SK-N-SH (cell line): ENCODE measurements around the gene NFX1. TPM values are rescaled to one million over a fixed set of nuclear protein-coding genes. Genes with fewer than 3 reads are reported as not detected.

Experiments
- CTCF ChIA-PET: fragments of 300-600, 350-600 bp; formaldehyde crosslinking; extraction: SDS; loops from one replicate; lab custom pipeline; 2021; lab: Yijun Ruan, JAX
- POLR2A ChIA-PET: fragments of 350-600 bp; sonication (Branson Sonifier 250); formaldehyde crosslinking; extraction: SDS; loops from one replicate; lab custom pipeline; 2020; ENCODE audit warnings: antibody characterized with exemption, inconsistent platforms; lab: Yijun Ruan, JAX
- DNase-seq: peaks from one replicate; pipeline ENCODE4 v3.0.0; 2012
- H2AFZ ChIP-seq: fragments of 200-600 bp; sonication (generic); 2 replicates; pipeline ENCODE4 v1.8.1; 2016; ENCODE audit warnings: antibody characterized with exemption, mild to moderate bottlenecking, low read depth
- H3F3A ChIP-seq: fragments of 200-600 bp; sonication (generic); replicated peaks from 2 replicates; pipeline ENCODE3; 2016; ENCODE audit warnings: antibody characterized with exemption, mild to moderate bottlenecking; ENCODE audit not compliant: insufficient read depth
- H3K27ac ChIP-seq, 2 experiments: fragments of 200-500 bp in 1 of 2; fragments of 200-600 bp in 1 of 2; sonication (Bioruptor generic) in 1 of 2; sonication (generic), shearing (Covaris generic) in 1 of 2; 2 replicates each; pipeline versions ENCODE4 v1.5.1 to v1.6.1; 2014 to 2016; ENCODE audit warnings: low read depth in 2 of 2, inconsistent platforms in 1 of 2, low read length in 1 of 2, mild to moderate bottlenecking in 1 of 2, mixed read lengths in 1 of 2
- H3K27me3 ChIP-seq: fragments of 200-600 bp; sonication (generic), shearing (Covaris generic); 2 replicates; pipeline ENCODE4 v1.6.1; 2016; ENCODE audit warnings: mixed run types; ENCODE audit not compliant: insufficient read depth
- H3K36me3 ChIP-seq, 2 experiments: fragments of 200-500 bp in 1 of 2; fragments of 200-600 bp in 1 of 2; sonication (Bioruptor generic) in 1 of 2; sonication (generic) in 1 of 2; replicated peaks in 1 of 2; 2 replicates each; pipeline versions ENCODE3 to v1.5.1; 2014 to 2016; ENCODE audit warnings: low read length in 1 of 2, mild to moderate bottlenecking in 1 of 2; ENCODE audit not compliant: insufficient read depth in 2 of 2, control insufficient read depth in 1 of 2
- H3K4me1 ChIP-seq, 2 experiments: fragments of 200-500 bp in 1 of 2; fragments of 200-600 bp in 1 of 2; sonication (Bioruptor generic) in 1 of 2; sonication (generic), shearing (Covaris generic) in 1 of 2; 2 replicates each; pipeline versions ENCODE4 v1.5.1 to v1.6.1; 2014 to 2016; ENCODE audit warnings: low read depth in 1 of 2, low read length in 1 of 2, mixed run types in 1 of 2; ENCODE audit not compliant: insufficient read depth in 2 of 2, control insufficient read depth in 1 of 2
- H3K4me2 ChIP-seq: fragments of 200-600 bp; sonication (generic), shearing (Covaris generic); 2 replicates; pipeline ENCODE4 v1.6.1; 2017; ENCODE audit warnings: mixed run types
- H3K4me3 ChIP-seq, 2 experiments: fragments of 200-500 bp in 1 of 2; fragments of 200-600 bp in 1 of 2; sonication (Bioruptor generic) in 1 of 2; sonication (generic), shearing (Covaris generic) in 1 of 2; 2 replicates each; pipeline versions ENCODE4 v1.5.1 to v1.8.1; 2014 to 2016; ENCODE audit warnings: low read depth in 2 of 2, inconsistent platforms in 1 of 2, low read length in 1 of 2, mild to moderate bottlenecking in 1 of 2, mixed read lengths in 1 of 2, moderate library complexity in 1 of 2
- H3K79me2 ChIP-seq: fragments of 200-600 bp; sonication (generic); 2 replicates; pipeline ENCODE4 v1.8.1; 2017; ENCODE audit warnings: mild to moderate bottlenecking; ENCODE audit not compliant: insufficient read depth
- H3K9ac ChIP-seq: fragments of 200-600 bp; sonication (generic); 2 replicates; pipeline ENCODE4 v1.6.1; 2017; ENCODE audit warnings: mixed run types
- H3K9me2 ChIP-seq: fragments of 200-600 bp; sonication (generic); 2 replicates; pipeline ENCODE4 v1.6.1; 2017; ENCODE audit warnings: mixed run types
- H3K9me3 ChIP-seq: fragments of 200-600 bp; sonication (generic); 2 replicates; pipeline ENCODE4 v1.6.1; 2017; ENCODE audit warnings: mixed run types, mild to moderate bottlenecking, moderate library complexity
- H4K20me1 ChIP-seq: fragments of 200-600 bp; sonication (generic); 2 replicates; pipeline ENCODE4 v1.6.1; 2017; ENCODE audit warnings: mild to moderate bottlenecking, mixed run types; ENCODE audit not compliant: insufficient read depth
- EP300 ChIP-seq, 2 experiments: IDR thresholded peaks; 2 replicates each; pipeline versions ENCODE4 v1.4.0 to v1.6.1; 2012; ENCODE audit warnings: borderline replicate concordance in 1 of 2, low read depth in 1 of 2, low read length in 1 of 2
- EZH2phosphoT487 ChIP-seq: fragments of 200-600 bp; sonication (generic); IDR thresholded peaks from 2 replicates; pipeline ENCODE4 v1.6.1; 2017; ENCODE audit warnings: low read depth, mixed run types, mild to moderate bottlenecking, antibody characterized with exemption, moderate library complexity, borderline replicate concordance
- GATA2 ChIP-seq: sonication (generic); formaldehyde crosslinking; IDR thresholded peaks from 2 replicates; pipeline ENCODE4 v1.5.0; 2020; ENCODE audit warnings: mild to moderate bottlenecking, missing genetic modification reagents
- IRF3 ChIP-seq: fragments of 150-350 bp; IDR thresholded peaks from 2 replicates; pipeline ENCODE4 v1.6.1; 2016; ENCODE audit warnings: mild to moderate bottlenecking, low read depth, low read length
- JUND ChIP-seq: IDR thresholded peaks from 2 replicates; pipeline ENCODE4 v1.4.0; 2012
- MXI1 ChIP-seq: IDR thresholded peaks from 2 replicates; pipeline ENCODE4 v1.6.1; 2012; ENCODE audit warnings: mild to moderate bottlenecking, low read depth, low read length, improper control_type of control experiment
- NFIC ChIP-seq: IDR thresholded peaks from 2 replicates; pipeline ENCODE4 v1.4.0; 2012; ENCODE audit warnings: borderline replicate concordance
- POLR2AphosphoS5 ChIP-seq: IDR thresholded peaks from 2 replicates; pipeline ENCODE4 v1.6.1; 2012; ENCODE audit warnings: low read depth, low read length
- RCOR1 ChIP-seq: fragments of 150-350 bp; IDR thresholded peaks from 2 replicates; pipeline ENCODE4 v1.6.1; 2017; ENCODE audit warnings: antibody characterized with exemption, low read length
- REST ChIP-seq: IDR thresholded peaks from 2 replicates; pipeline ENCODE4 v1.6.1; 2012; ENCODE audit warnings: mild to moderate bottlenecking, low read depth, low read length, moderate library complexity
- RXRA ChIP-seq: IDR thresholded peaks from 2 replicates; pipeline ENCODE4 v1.4.0; 2012; ENCODE audit warnings: low read depth, mild to moderate bottlenecking, borderline replicate concordance
- TAF1 ChIP-seq: IDR thresholded peaks from 2 replicates; pipeline ENCODE4 v1.6.1; 2012; ENCODE audit warnings: low read depth, mild to moderate bottlenecking, low read length, moderate library complexity, borderline replicate concordance
- TCF12 ChIP-seq: IDR thresholded peaks from 2 replicates; pipeline ENCODE4 v1.4.0; 2012
- TEAD4 ChIP-seq: IDR thresholded peaks from 2 replicates; pipeline ENCODE4 v1.4.0; 2012; ENCODE audit warnings: mild to moderate bottlenecking, borderline replicate concordance; ENCODE audit not compliant: insufficient read depth
- USF1 ChIP-seq: IDR thresholded peaks from 2 replicates; pipeline ENCODE4 v1.4.0; 2012; ENCODE audit warnings: low read depth, borderline replicate concordance
- USF2 ChIP-seq: fragments of 150-350 bp; IDR thresholded peaks from 2 replicates; pipeline ENCODE4 v1.6.1; 2017; ENCODE audit warnings: antibody characterized with exemption, low read length, low read depth, borderline replicate concordance
- YY1 ChIP-seq: IDR thresholded peaks from 2 replicates; pipeline ENCODE4 v1.4.0; 2012; ENCODE audit warnings: low read depth, mild to moderate bottlenecking
- ZBTB33 ChIP-seq: IDR thresholded peaks from 2 replicates; pipeline ENCODE4 v1.4.0; 2012; ENCODE audit warnings: low read depth, borderline replicate concordance
- WGBS: methylation state at CpG from one replicate; pipeline ENCODE4 v1.1.6; 2017; ENCODE audit warnings: low lambda C conversion rate; 5-methylcytosine and 5-hydroxymethylcytosine counted together
- polyA plus RNA-seq, 3 experiments: library from polyadenylated mRNA; depleted of rRNA; stranded (reverse); fragments of >200 nt; gene quantifications; 2 replicates each; pipeline ENCODE4 v1.2.3, GENCODE V29; 2012

NFX1 gene
- polyA plus RNA-seq, 1 of the 3 experiments (the other 2 are of a cell fraction) = 19.6 TPM

- TF ChIP-seq YY1 = no peak
- TF ChIP-seq MXI1 = no peak
- no peak for TF ChIP-seq ZBTB33
- TF ChIP-seq GATA2 = no peak
- TF ChIP-seq NFIC = no peak
- TF ChIP-seq POLR2AphosphoS5 = no peak
These were observed 698 bp downstream of the NFX1 start (continued) for GRCh38 chr9:33291031-33291397.

- Histone ChIP-seq H4K20me1 (no peaks in the 10 kb centered on the region), H3K27ac (no peak overlapping the region), H3K4me3 (peak overlapping the region in 1 of 2 experiments; percentile 80; a peak in 1 of 4 replicates), H3K9me2 (no peaks in the 10 kb centered on the region), H3K36me3 (peaks cover 42 to 51% of the 10 kb centered on the region in 2 experiments), H3K4me2 (peak overlapping the region; percentile 79), H3K9ac (no peak overlapping the region), H3K4me1 (peaks cover 0 to 11% of the 10 kb centered on the region in 2 experiments; a peak in 2 of 4 replicates), H3K9me3 (no peaks in the 10 kb centered on the region), H2AFZ (no peak overlapping the region), H3F3A (peaks cover 14% of the 10 kb centered on the region), H3K79me2 (peaks cover 65% of the 10 kb centered on the region), H3K27me3 (no peaks in the 10 kb centered on the region)
- ChIA-PET POLR2A (no interaction called here), CTCF (no interaction called here)
- no peak for DNase-seq
- 89% methylated on average over 5 of the region's 5 CpGs for WGBS
- no peak for TF ChIP-seq JUND
- no peak for TF ChIP-seq REST
- TF ChIP-seq GATA2 = no peak
- no peak for TF ChIP-seq TCF12
- TF ChIP-seq ZBTB33 = no peak
- no peak for TF ChIP-seq USF1
- TF ChIP-seq RXRA = no peak
- TF ChIP-seq USF2 = no peak
- TF ChIP-seq EP300 (IDR thresholded peaks at IDR 0.05; ENCODE audit: borderline replicate concordance in 1 of 2, low read depth in 1 of 2, low read length in 1 of 2) = no peak
- no peak for TF ChIP-seq IRF3
- TF ChIP-seq EZH2phosphoT487 = no peak
- TF ChIP-seq NFIC = no peak
- TF ChIP-seq POLR2AphosphoS5 = no peak
- no peak for TF ChIP-seq RCOR1
- no peak for TF ChIP-seq TAF1
- no peak for TF ChIP-seq TEAD4
These were observed 1.6 kb downstream of the NFX1 start for GRCh38 chr9:33291901-33292300.
